Kidney capillary endothelial cell (primary cell): Measurements from ENCODE around the gene MACROH2A2.
"Not testable (repeated sequence)": the region's sequence is repeated elsewhere in the genome, so short reads cannot be mapped to it uniquely, and the experiment has no call there.

ENCODE experiments used
- DNase-seq: peaks from one replicate; pipeline ENCODE4 v3.0.0-alpha.2; 2018; ENCODE audit warnings: low spot score

MACROH2A2 gene

GRCh38 chr10:70052462-70053217 is at the start of gene MACROH2A2:
Gene MACROH2A2 (plus strand): TSS chr10:70052846. CDS start chr10:70075659, 22,813 bp downstream.
- DNase-seq, result no peak

GRCh38 chr10:70007116-70007820 is 45.4 kb upstream of the MACROH2A2 start:
- DNase-seq, result no peak

GRCh38 chr10:70031215-70031614 is 21.4 kb upstream of the MACROH2A2 start:
- no peak for DNase-seq

GRCh38 chr10:70032667-70033289 is 19.9 kb upstream of the MACROH2A2 start:
- no peak for DNase-seq

- DNase-seq, result no peak
Measured at GRCh38 chr10:70034232-70034631, 18.4 kb upstream of the MACROH2A2 start.

- DNase-seq, result no peak
Measured at GRCh38 chr10:70035531-70035930, 17.1 kb upstream of the MACROH2A2 start.

- DNase-seq, result no peak
Measured at GRCh38 chr10:70038923-70039322, 13.7 kb upstream of the MACROH2A2 start.

GRCh38 chr10:70041016-70041415 is 11.6 kb upstream of the MACROH2A2 start:
- DNase-seq, result no peak

GRCh38 chr10:70041739-70042138 is 10.9 kb upstream of the MACROH2A2 start:
- not testable (repeated sequence) for DNase-seq

GRCh38 chr10:70047066-70047465 is 5.6 kb upstream of the MACROH2A2 start:
- not testable (repeated sequence) for DNase-seq

- DNase-seq, result no peak
Measured at GRCh38 chr10:70048030-70048723, 4.5 kb upstream of the MACROH2A2 start.

GRCh38 chr10:70051848-70052247 is 798 bp upstream of the MACROH2A2 start:
- no peak for DNase-seq

GRCh38 chr10:70053218-70053840 is 683 bp downstream of the MACROH2A2 start:
- DNase-seq, result no peak

GRCh38 chr10:70053841-70054288 is 1.2 kb downstream of the MACROH2A2 start:
- DNase-seq, result no peak

GRCh38 chr10:70054902-70055301 is 2.3 kb downstream of the MACROH2A2 start:
- no peak for DNase-seq

- no peak for DNase-seq
Measured at GRCh38 chr10:70055550-70055949, 2.9 kb downstream of the MACROH2A2 start.

GRCh38 chr10:70057306-70057705 is 4.7 kb downstream of the MACROH2A2 start:
- DNase-seq, result no peak

GRCh38 chr10:70060389-70060788 is 7.7 kb downstream of the MACROH2A2 start:
- no peak for DNase-seq

- no peak for DNase-seq
Measured at GRCh38 chr10:70063418-70064098, 10.9 kb downstream of the MACROH2A2 start.

- DNase-seq, result no peak
Measured at GRCh38 chr10:70064486-70064885, 11.8 kb downstream of the MACROH2A2 start.

- no peak for DNase-seq
Measured at GRCh38 chr10:70066190-70066589, 13.5 kb downstream of the MACROH2A2 start.
